GM23338 (cell line): ENCODE results near the gene C2CD4D. TPM values are rescaled to one million over a fixed set of nuclear protein-coding genes. Genes with fewer than 3 reads are reported as not detected.

Experiments used
- ATAC-seq: fragments of 200-7000 bp; cut with Tn5 transposase; 3 replicates; pipeline ENCODE4 v1.9.1; 2020
- DNase-seq: peaks from one replicate; pipeline ENCODE4 v3.0.0-alpha.2; 2015; ENCODE audit warnings: low spot score
- H2AFZ ChIP-seq: fragments of 200-600 bp; sonication (generic); 2 replicates; pipeline ENCODE4 v1.8.0; 2016; ENCODE audit warnings: antibody characterized with exemption, mild to moderate bottlenecking, moderate library complexity
- H3F3A ChIP-seq: fragments of 200-600 bp; sonication (generic); replicated peaks from 2 replicates; pipeline ENCODE4 v1.8.0; 2017; ENCODE audit warnings: antibody characterized with exemption, mixed run types, low read depth
- H3K27ac ChIP-seq: fragments of 200-600 bp; sonication (generic); 2 replicates; pipeline ENCODE4 v1.6.1; 2016; ENCODE audit warnings: low read depth
- H3K27me3 ChIP-seq: fragments of 200-600 bp; sonication (generic); 2 replicates; pipeline ENCODE4 v1.8.0; 2016; ENCODE audit warnings: mild to moderate bottlenecking, mixed run types, moderate library complexity; ENCODE audit not compliant: insufficient read depth
- H3K36me3 ChIP-seq: fragments of 200-600 bp; sonication (generic); 2 replicates; pipeline ENCODE4 v1.8.0; 2016; ENCODE audit warnings: mild to moderate bottlenecking; ENCODE audit not compliant: insufficient read depth
- H3K4me1 ChIP-seq: fragments of 200-600 bp; sonication (generic); 2 replicates; pipeline ENCODE4 v1.8.0; 2016; ENCODE audit warnings: mild to moderate bottlenecking, moderate library complexity; ENCODE audit not compliant: insufficient read depth
- H3K4me2 ChIP-seq: fragments of 200-600 bp; sonication (generic); 2 replicates; pipeline ENCODE4 v1.7.1; 2017; ENCODE audit warnings: mixed run types
- H3K4me3 ChIP-seq: fragments of 200-600 bp; sonication (generic); 2 replicates; pipeline ENCODE4 v1.6.1; 2016; ENCODE audit warnings: mixed run types
- H3K79me2 ChIP-seq: fragments of 200-600 bp; sonication (generic); replicated peaks from 2 replicates; pipeline ENCODE4 v1.8.0; 2017; ENCODE audit warnings: mild to moderate bottlenecking; ENCODE audit not compliant: insufficient read depth
- H3K9me2 ChIP-seq: fragments of 200-600 bp; sonication (generic); 2 replicates; pipeline ENCODE4 v1.8.0; 2017; ENCODE audit not compliant: insufficient read depth
- H4K20me1 ChIP-seq: fragments of 200-600 bp; sonication (generic); replicated peaks from 2 replicates; pipeline ENCODE4 v1.8.0; 2017; ENCODE audit warnings: mild to moderate bottlenecking; ENCODE audit not compliant: insufficient read depth
- H3K27ac Mint-ChIP-seq: 2 replicates; pipeline ENCODE4 v1.8.0; 2020; ENCODE audit warnings: inconsistent platforms, mild to moderate bottlenecking, moderate library complexity, mixed read lengths
- H3K27me3 Mint-ChIP-seq: 3 replicates; pipeline ENCODE4 v1.8.0; 2022; ENCODE audit warnings: low read depth, mild to moderate bottlenecking, moderate library complexity, mixed read lengths, inconsistent platforms; ENCODE audit not compliant: insufficient read depth, poor library complexity
- H3K36me3 Mint-ChIP-seq: 3 replicates; pipeline ENCODE4 v1.8.0; 2021; ENCODE audit warnings: low read depth, mild to moderate bottlenecking, inconsistent platforms, moderate library complexity, mixed read lengths
- H3K4me1 Mint-ChIP-seq: 3 replicates; pipeline ENCODE4 v1.8.0; 2020; ENCODE audit warnings: mild to moderate bottlenecking, inconsistent platforms, mixed read lengths
- H3K4me3 Mint-ChIP-seq: 3 replicates; pipeline ENCODE4 v1.8.0; 2021; ENCODE audit warnings: moderate library complexity, mild to moderate bottlenecking, inconsistent platforms, mixed read lengths
- H3K9me3 Mint-ChIP-seq: 3 replicates; pipeline ENCODE4 v1.8.0; 2020; ENCODE audit warnings: moderate library complexity, mild to moderate bottlenecking, inconsistent platforms, mixed read lengths
- CREB1 ChIP-seq: fragments of 250-450 bp; sonication (Bioruptor Pico); IDR thresholded peaks from 2 replicates; pipeline ENCODE4 v1.5.0; 2020; ENCODE audit warnings: low read depth, mild to moderate bottlenecking, moderate library complexity
- EZH2 ChIP-seq: fragments of 200-600 bp; sonication (generic); IDR thresholded peaks from one replicate; pipeline ENCODE4 v1.8.0; 2017; ENCODE audit warnings: antibody characterized with exemption, mild to moderate bottlenecking, low read depth; ENCODE audit not compliant: unreplicated experiment
- EZH2phosphoT487 ChIP-seq: fragments of 200-600 bp; sonication (generic); IDR thresholded peaks from one replicate; pipeline ENCODE4 v1.8.1; 2018; ENCODE audit warnings: antibody characterized with exemption; ENCODE audit not compliant: unreplicated experiment
- JUNB ChIP-seq: IDR thresholded peaks from one replicate; pipeline ENCODE4 v1.6.1; 2016; ENCODE audit warnings: antibody characterized with exemption; ENCODE audit not compliant: unreplicated experiment
- NANOG ChIP-seq: IDR thresholded peaks from 2 replicates; pipeline ENCODE4 v1.6.1; 2016; ENCODE audit warnings: antibody characterized with exemption, borderline replicate concordance
- POLR2AphosphoS5 ChIP-seq: IDR thresholded peaks from 2 replicates; pipeline ENCODE4 v1.6.1; 2016; ENCODE audit warnings: antibody characterized with exemption, low read depth
- STAT1 ChIP-seq: IDR thresholded peaks from one replicate; pipeline ENCODE4 v1.6.1; 2016; ENCODE audit warnings: antibody characterized with exemption; ENCODE audit not compliant: unreplicated experiment
- ZNF114 ChIP-seq: fragments of 250-450 bp; sonication (Bioruptor Pico); IDR thresholded peaks from 2 replicates; pipeline ENCODE4 v1.5.0; 2020; ENCODE audit warnings: mild to moderate bottlenecking, moderate library complexity
- ZNF331 ChIP-seq: fragments of 250-450 bp; sonication (Bioruptor Pico); IDR thresholded peaks from 2 replicates; pipeline ENCODE4 v1.5.0; 2020; ENCODE audit warnings: low read depth, mild to moderate bottlenecking, moderate library complexity
- ZNF462 ChIP-seq: fragments of 250-450 bp; sonication (Bioruptor Pico); IDR thresholded peaks from 2 replicates; pipeline ENCODE4 v1.5.0; 2020; ENCODE audit warnings: mild to moderate bottlenecking, moderate library complexity
- polyA plus RNA-seq: library from polyadenylated mRNA; unstranded; fragments of >200 nt; fragmentation: Nextera tagmentation; extraction: Ambion mirVana; gene quantifications from 2 replicates; pipeline ENCODE4 v1.2.1, GENCODE V29; 2016
- total RNA-seq: library from RNA; depleted of rRNA; stranded (reverse); fragments of >200 nt; shearing (Covaris generic); gene quantifications from 2 replicates; pipeline ENCODE4 v1.2.3, GENCODE V29; 2014
- TF ChIP-seq, protein P1 (sequence below): IDR thresholded peaks from one replicate; pipeline ENCODE4 v1.6.1; 2018; ENCODE audit warnings: antibody characterized with exemption; ENCODE audit not compliant: unreplicated experiment
- TF ChIP-seq, protein P2 (sequence below): IDR thresholded peaks from 2 replicates; pipeline ENCODE4 v1.6.1; 2016; ENCODE audit warnings: antibody characterized with exemption
- TF ChIP-seq, protein P3 (sequence below), 2 experiments: fragments of 200-600 bp in 1 of 2; sonication (generic) in 1 of 2; conservative IDR thresholded peaks; 2 replicates each; pipeline versions ENCODE4 v1.5.1 to v1.6.1; 2016 to 2017; ENCODE audit warnings: antibody characterized with exemption in 2 of 2, low read depth in 2 of 2, mild to moderate bottlenecking in 2 of 2, moderate library complexity in 1 of 2

The C2CD4D gene
- total and polyA plus RNA-seq, 2 experiments from 2014 or later, result 0.35 to 0.82 TPM

DNA sequence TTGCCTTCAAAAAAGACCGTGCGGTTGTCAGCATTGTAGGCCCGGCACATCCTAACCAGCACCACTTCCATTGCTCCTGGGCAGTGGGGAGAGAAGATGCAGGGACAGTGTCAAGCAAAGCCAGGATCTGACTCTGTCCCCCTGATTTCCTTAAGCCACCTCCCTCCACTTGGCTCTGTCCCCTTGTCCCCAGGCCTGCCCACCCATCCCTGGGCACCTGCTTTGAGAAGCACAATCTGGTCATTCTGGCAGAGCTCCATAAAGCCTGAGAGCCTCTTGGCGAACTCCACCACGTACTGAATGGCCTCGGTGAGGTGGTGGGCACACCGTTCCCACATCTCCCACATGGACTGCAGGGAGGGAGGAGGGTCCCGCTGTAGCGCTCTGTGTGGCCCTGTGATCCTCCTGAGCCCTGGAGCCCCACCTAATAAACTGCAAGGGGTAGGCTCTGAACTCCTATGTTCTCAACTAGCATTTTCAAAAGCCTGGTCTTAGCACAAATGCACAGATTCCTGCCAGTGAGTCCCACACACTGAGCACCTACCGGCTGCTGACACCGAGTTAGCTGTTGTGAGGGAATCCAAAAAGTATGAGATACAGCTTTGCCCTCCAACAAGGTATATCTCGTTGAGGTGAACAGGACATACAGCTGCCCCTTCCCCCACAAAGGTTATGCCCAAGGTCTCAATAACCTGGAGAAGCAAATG, 26.2 kb downstream of the C2CD4D start:
- Mint-ChIP-seq H3K27ac (no peak overlapping the region), H3K4me1 (peaks cover 22% of the 10 kb centered on the region), H3K27me3 (peaks cover 15% of the 10 kb centered on the region), H3K36me3 (no peaks in the 10 kb centered on the region), H3K4me3 (no peak overlapping the region), H3K9me3 (no peaks in the 10 kb centered on the region)
- no peak overlapping the region for H3K4me3 ChIP-seq
- H3K27ac ChIP-seq, result no peak overlapping the region
- H2AFZ ChIP-seq, result no peak overlapping the region
- no peaks in the 10 kb centered on the region for H4K20me1 ChIP-seq
- TF ChIP-seq, protein P1, sequence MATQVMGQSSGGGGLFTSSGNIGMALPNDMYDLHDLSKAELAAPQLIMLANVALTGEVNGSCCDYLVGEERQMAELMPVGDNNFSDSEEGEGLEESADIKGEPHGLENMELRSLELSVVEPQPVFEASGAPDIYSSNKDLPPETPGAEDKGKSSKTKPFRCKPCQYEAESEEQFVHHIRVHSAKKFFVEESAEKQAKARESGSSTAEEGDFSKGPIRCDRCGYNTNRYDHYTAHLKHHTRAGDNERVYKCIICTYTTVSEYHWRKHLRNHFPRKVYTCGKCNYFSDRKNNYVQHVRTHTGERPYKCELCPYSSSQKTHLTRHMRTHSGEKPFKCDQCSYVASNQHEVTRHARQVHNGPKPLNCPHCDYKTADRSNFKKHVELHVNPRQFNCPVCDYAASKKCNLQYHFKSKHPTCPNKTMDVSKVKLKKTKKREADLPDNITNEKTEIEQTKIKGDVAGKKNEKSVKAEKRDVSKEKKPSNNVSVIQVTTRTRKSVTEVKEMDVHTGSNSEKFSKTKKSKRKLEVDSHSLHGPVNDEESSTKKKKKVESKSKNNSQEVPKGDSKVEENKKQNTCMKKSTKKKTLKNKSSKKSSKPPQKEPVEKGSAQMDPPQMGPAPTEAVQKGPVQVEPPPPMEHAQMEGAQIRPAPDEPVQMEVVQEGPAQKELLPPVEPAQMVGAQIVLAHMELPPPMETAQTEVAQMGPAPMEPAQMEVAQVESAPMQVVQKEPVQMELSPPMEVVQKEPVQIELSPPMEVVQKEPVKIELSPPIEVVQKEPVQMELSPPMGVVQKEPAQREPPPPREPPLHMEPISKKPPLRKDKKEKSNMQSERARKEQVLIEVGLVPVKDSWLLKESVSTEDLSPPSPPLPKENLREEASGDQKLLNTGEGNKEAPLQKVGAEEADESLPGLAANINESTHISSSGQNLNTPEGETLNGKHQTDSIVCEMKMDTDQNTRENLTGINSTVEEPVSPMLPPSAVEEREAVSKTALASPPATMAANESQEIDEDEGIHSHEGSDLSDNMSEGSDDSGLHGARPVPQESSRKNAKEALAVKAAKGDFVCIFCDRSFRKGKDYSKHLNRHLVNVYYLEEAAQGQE, result no peak
- TF ChIP-seq EZH2phosphoT487 (no peak), NANOG (no peak), ZNF462 (CRISPR knock-in tag) (no peak), POLR2AphosphoS5 (no peak), ZNF331 (no peak), JUNB (no peak), EZH2 (no peak), CREB1 (CRISPR knock-in tag) (no peak), ZNF114 (no peak), STAT1 (no peak)
- TF ChIP-seq, protein P2, sequence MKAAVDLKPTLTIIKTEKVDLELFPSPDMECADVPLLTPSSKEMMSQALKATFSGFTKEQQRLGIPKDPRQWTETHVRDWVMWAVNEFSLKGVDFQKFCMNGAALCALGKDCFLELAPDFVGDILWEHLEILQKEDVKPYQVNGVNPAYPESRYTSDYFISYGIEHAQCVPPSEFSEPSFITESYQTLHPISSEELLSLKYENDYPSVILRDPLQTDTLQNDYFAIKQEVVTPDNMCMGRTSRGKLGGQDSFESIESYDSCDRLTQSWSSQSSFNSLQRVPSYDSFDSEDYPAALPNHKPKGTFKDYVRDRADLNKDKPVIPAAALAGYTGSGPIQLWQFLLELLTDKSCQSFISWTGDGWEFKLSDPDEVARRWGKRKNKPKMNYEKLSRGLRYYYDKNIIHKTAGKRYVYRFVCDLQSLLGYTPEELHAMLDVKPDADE, result no peak
- TF ChIP-seq, protein P3, sequence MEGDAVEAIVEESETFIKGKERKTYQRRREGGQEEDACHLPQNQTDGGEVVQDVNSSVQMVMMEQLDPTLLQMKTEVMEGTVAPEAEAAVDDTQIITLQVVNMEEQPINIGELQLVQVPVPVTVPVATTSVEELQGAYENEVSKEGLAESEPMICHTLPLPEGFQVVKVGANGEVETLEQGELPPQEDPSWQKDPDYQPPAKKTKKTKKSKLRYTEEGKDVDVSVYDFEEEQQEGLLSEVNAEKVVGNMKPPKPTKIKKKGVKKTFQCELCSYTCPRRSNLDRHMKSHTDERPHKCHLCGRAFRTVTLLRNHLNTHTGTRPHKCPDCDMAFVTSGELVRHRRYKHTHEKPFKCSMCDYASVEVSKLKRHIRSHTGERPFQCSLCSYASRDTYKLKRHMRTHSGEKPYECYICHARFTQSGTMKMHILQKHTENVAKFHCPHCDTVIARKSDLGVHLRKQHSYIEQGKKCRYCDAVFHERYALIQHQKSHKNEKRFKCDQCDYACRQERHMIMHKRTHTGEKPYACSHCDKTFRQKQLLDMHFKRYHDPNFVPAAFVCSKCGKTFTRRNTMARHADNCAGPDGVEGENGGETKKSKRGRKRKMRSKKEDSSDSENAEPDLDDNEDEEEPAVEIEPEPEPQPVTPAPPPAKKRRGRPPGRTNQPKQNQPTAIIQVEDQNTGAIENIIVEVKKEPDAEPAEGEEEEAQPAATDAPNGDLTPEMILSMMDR (conservative IDR thresholded peaks at IDR 0.05; ENCODE audit: low read depth in 2 of 2), result no peak
- no peaks in the 10 kb centered on the region for H3K27me3 ChIP-seq
- H3K4me1 ChIP-seq, result peaks cover 7% of the 10 kb centered on the region
- H3K36me3 ChIP-seq, result no peaks in the 10 kb centered on the region
- DNase-seq (no peak), ATAC-seq (no peak)
- no peaks in the 10 kb centered on the region for H3F3A ChIP-seq
- no peak overlapping the region for H3K4me2 ChIP-seq
- H3K79me2 ChIP-seq, result no peaks in the 10 kb centered on the region
- no peaks in the 10 kb centered on the region for H3K9me2 ChIP-seq
